Measurements from ENCODE around the gene DCLK2. TPM values are rescaled to one million over a fixed set of nuclear protein-coding genes. Genes with fewer than 3 reads are reported as not detected.

DCLK2 gene
- total and polyA plus RNA-seq, 2 of the 8 experiments (the other 6 are each of a cell fraction or from before 2014, with no cell fraction given), result 0.32 to 0.37 TPM

- no peak overlapping the region for H3K4me2 ChIP-seq (ENCODE audit: insufficient read depth in 1 of 2, low read depth in 2 of 2, low read length in 2 of 2)
- H4K20me1 ChIP-seq (replicated peaks in 1 of 2; ENCODE audit: control insufficient read depth in 1 of 2, insufficient read depth in 2 of 2, low read length in 2 of 2), result no peaks in the 10 kb centered on the region
- no peak overlapping the region for H3K4ac ChIP-seq (replicated peaks; ENCODE audit: insufficient read length, low read depth, low read length)
- no peak overlapping the region for H4K91ac ChIP-seq (replicated peaks; ENCODE audit: insufficient read length, low read length)
- H3K23me2 ChIP-seq (ENCODE audit: low read depth, low read length), result no peaks in the 10 kb centered on the region
- no peak overlapping the region for H2BK20ac ChIP-seq (ENCODE audit: low read length)
- no peaks in the 10 kb centered on the region for H3K79me2 ChIP-seq (ENCODE audit: control insufficient read depth in 1 of 2, insufficient read depth in 2 of 2, low read length in 2 of 2)
- H3K18ac ChIP-seq (ENCODE audit: extremely low read depth, low read length), result no peak overlapping the region
- H2BK12ac ChIP-seq (ENCODE audit: low read depth, low read length), result no peak overlapping the region
- no peak overlapping the region for H2BK15ac ChIP-seq (ENCODE audit: low read length)
- no peak overlapping the region for H3K56ac ChIP-seq (replicated peaks; ENCODE audit: insufficient read length, low read depth, low read length)
- POLR2A ChIA-PET (ENCODE audit: partially characterized antibody), result no interaction called here
- no peaks in the 10 kb centered on the region for H3K9me3 ChIP-seq (ENCODE audit: insufficient read depth in 2 of 2, low read depth in 1 of 2, low read length in 1 of 2)
- H3K9ac ChIP-seq (replicated peaks in 1 of 4; ENCODE audit: extremely low read depth in 1 of 4, low read depth in 3 of 4, low read length in 3 of 4), result no peak overlapping the region
- no peak overlapping the region for H3K23ac ChIP-seq (ENCODE audit: insufficient read length)
- WGBS, 2 experiments (ENCODE audit: extremely low coverage in 1 of 2, insufficient coverage in 1 of 2, insufficient read length in 1 of 2, insufficient replicate concordance in 2 of 2, low coverage in 1 of 2, low lambda C conversion rate in 2 of 2, missing lambda C conversion rate in 1 of 2), result 87% methylated on average over 4 of the region's 4 CpGs; no CpG with 5 or more reads in 1 of the 2 experiments
- no peaks in the 10 kb centered on the region for H3K36me3 ChIP-seq (ENCODE audit: control insufficient read depth in 2 of 4, insufficient read depth in 4 of 4, low read length in 3 of 4)
- no peak overlapping the region for H3K14ac ChIP-seq (ENCODE audit: insufficient read length)
- CTCF ChIA-PET (ENCODE audit: partially characterized antibody), result interaction anchor here (1.6 kb wide), 1 partner anchor 14 kb away, joined by 8 read pairs; no protein-coding TSS in a partner anchor
- no peak overlapping the region for H2AK5ac ChIP-seq (ENCODE audit: low read depth, low read length)
- H2AFZ ChIP-seq (ENCODE audit: low read length), result no peak overlapping the region
- no peak overlapping the region for H3K27ac ChIP-seq (ENCODE audit: low read depth, low read length)
- H2BK5ac ChIP-seq (ENCODE audit: low read depth, low read length), result no peak overlapping the region
- no peak overlapping the region for H4K5ac ChIP-seq (ENCODE audit: insufficient read length, low read depth, low read length)
- H4K8ac ChIP-seq (ENCODE audit: extremely low read depth, insufficient read depth, low read length), result no peak overlapping the region
- no peak for FAIRE-seq
- no peaks in the 10 kb centered on the region for H3K79me1 ChIP-seq (ENCODE audit: low read depth, low read length)
- H3K27me3 ChIP-seq (replicated peaks in 1 of 4; ENCODE audit: control insufficient read depth in 3 of 4, extremely low read depth in 1 of 4, insufficient read depth in 3 of 4, low read length in 3 of 4), result no peaks in the 10 kb centered on the region
- no peak overlapping the region for H2BK120ac ChIP-seq (replicated peaks; ENCODE audit: low read depth, low read length)
- H3K4me3 ChIP-seq (ENCODE audit: extremely low read depth in 1 of 4, insufficient read depth in 2 of 4, low read depth in 3 of 4, low read length in 4 of 4), result no peak overlapping the region
- no peak for DNase-seq (ENCODE audit: low read depth in 1 of 2, low spot score in 2 of 2)
- H3K4me1 ChIP-seq (replicated peaks in 1 of 4; ENCODE audit: control insufficient read depth in 3 of 4, insufficient read depth in 4 of 4, low read length in 3 of 4), result no peaks in the 10 kb centered on the region
- TF ChIP-seq SUZ12 (IDR thresholded peaks at IDR 0.05; ENCODE audit: low read length), result no peak
- TF ChIP-seq GTF2F1 (IDR thresholded peaks at IDR 0.05; ENCODE audit: borderline replicate concordance, low read depth, low read length), result no peak
- no peak for TF ChIP-seq ZNF274 (IDR thresholded peaks at IDR 0.05; ENCODE audit: borderline replicate concordance, extremely low read depth, low read length)
- no peak for TF ChIP-seq SP4 (IDR thresholded peaks at IDR 0.05; ENCODE audit: low read length)
- no peak for TF ChIP-seq HDAC6 (IDR thresholded peaks at IDR 0.05; ENCODE audit: low read depth, low read length)
- TF ChIP-seq BCL11A (IDR thresholded peaks at IDR 0.05; ENCODE audit: low read depth in 2 of 2, low read length in 2 of 2), result no peak
- no peak for TF ChIP-seq TCF12 (IDR thresholded peaks at IDR 0.05; ENCODE audit: low read depth, low read length)
- no peak for TF ChIP-seq ASH2L (IDR thresholded peaks at IDR 0.05; ENCODE audit: low read length)
- no peak for TF ChIP-seq JUN (IDR thresholded peaks at IDR 0.05; ENCODE audit: low read depth, low read length)
- no peak for TF ChIP-seq NRF1 (IDR thresholded peaks at IDR 0.05; ENCODE audit: low read depth, low read length)
Measured at GRCh38 chr4:150156543-150156942, 78.3 kb downstream of the DCLK2 start.
